Left ventricle myocardium inferior (tissue), 1 donor: ENCODE measurements around the gene SMS. TPM values are rescaled to one million over a fixed set of nuclear protein-coding genes. Genes with fewer than 3 reads are reported as not detected.
"Not testable (repeated sequence)": the region's sequence is repeated elsewhere in the genome, so short reads cannot be mapped to it uniquely, and the experiment has no call there.

ENCODE experiments used
- DNase-seq: peaks from one replicate; pipeline ENCODE4 v3.0.0-alpha.2; 2020
- H3K27ac ChIP-seq: fragments of 200-600 bp; replicated peaks from 2 replicates; pipeline ENCODE4 v1.8.0; 2021
- H3K27me3 ChIP-seq: fragments of 200-600 bp; 2 replicates; pipeline ENCODE4 v1.8.0; 2021; ENCODE audit warnings: low read depth
- H3K36me3 ChIP-seq: fragments of 200-600 bp; 2 replicates; pipeline ENCODE4 v1.8.0; 2021
- H3K4me1 ChIP-seq: fragments of 200-600 bp; 2 replicates; pipeline ENCODE4 v1.8.0; 2021
- H3K4me3 ChIP-seq: fragments of 200-600 bp; 2 replicates; pipeline ENCODE4 v1.8.0; 2021; ENCODE audit warnings: mild to moderate bottlenecking, moderate library complexity
- H3K9me3 ChIP-seq: fragments of 200-600 bp; replicated peaks from 2 replicates; pipeline ENCODE4 v1.8.0; 2021
- CTCF ChIP-seq: fragments of 200-600 bp; IDR thresholded peaks from 2 replicates; pipeline ENCODE4 v1.8.0; 2021; ENCODE audit warnings: antibody characterized with exemption, mild to moderate bottlenecking, borderline replicate concordance
- intact Hi-C: fragments of 100-400 bp; cut with micrococcal nuclease; formaldehyde crosslinking; loops from one replicate; pipeline ENCODE4 v1.11.0; 2022
- total RNA-seq: library from RNA; stranded (reverse); fragmentation: NEBNext Ultra II Directional; extraction: Animal tissue kit (Norgen Biotek cat#: 25700); gene quantifications from one replicate; pipeline ENCODE4 v1.2.1, GENCODE V29; 2021
- donor health status: DM: no; HTN: yes; CAD: no; lungs with severe emphysema.

The SMS gene
- total RNA-seq, 1 donor from 2014 or later, result 46.8 TPM

- Histone ChIP-seq H3K4me1 (peaks cover 46% of the 10 kb centered on the region), H3K27ac (no peak overlapping the region)
Observed at GRCh38 chrX:21949689-21950088, 9.2 kb downstream of the SMS start.

DNA sequence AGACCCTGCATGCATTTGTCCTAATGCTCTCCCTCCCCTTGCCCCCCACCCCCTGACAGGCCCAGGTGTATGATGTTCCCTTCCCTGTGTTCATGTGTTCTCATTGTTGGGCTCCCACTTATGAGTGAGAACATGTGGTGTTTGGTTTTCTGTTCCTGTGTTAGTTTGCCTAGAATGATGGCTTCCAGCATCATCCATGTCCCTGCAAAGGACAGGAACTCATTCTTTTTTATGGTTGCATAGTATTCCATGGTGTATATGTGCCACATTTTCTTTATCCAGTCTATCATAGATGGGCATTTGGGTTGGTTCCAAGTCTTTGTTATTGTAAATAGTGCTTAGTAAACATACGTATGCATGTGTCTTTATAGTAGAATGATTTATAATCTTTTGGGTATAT is 10.0 kb downstream of the SMS start:
- H3K4me1 ChIP-seq, result peaks cover 54% of the 10 kb centered on the region
- H3K4me3 ChIP-seq, intact Hi-C loops, H3K36me3 ChIP-seq, DNase-seq, H3K27me3 ChIP-seq, H3K9me3 ChIP-seq, H3K27ac ChIP-seq: not testable (repeated sequence)

More at GRCh38 chrX:21949689-21950088, 9.2 kb downstream of the SMS start:
- no peaks in the 10 kb centered on the region for H3K36me3 ChIP-seq
- intact Hi-C loops, result no loop called here
- H3K9me3 ChIP-seq, result no peaks in the 10 kb centered on the region
- H3K27me3 ChIP-seq, result no peaks in the 10 kb centered on the region
- no peak overlapping the region for H3K4me3 ChIP-seq
- TF ChIP-seq CTCF, result no peak
- DNase-seq, result no peak

- Histone ChIP-seq H3K4me1 (peaks cover 41% of the 10 kb centered on the region), H3K36me3 (no peaks in the 10 kb centered on the region), H3K9me3 (no peaks in the 10 kb centered on the region), H3K27me3 (no peaks in the 10 kb centered on the region), H3K27ac (no peak overlapping the region), H3K4me3 (no peak overlapping the region)
- no peak for TF ChIP-seq CTCF
- intact Hi-C loops, result no loop called here
- no peak for DNase-seq
Observed at GRCh38 chrX:21952624-21953023, 12.1 kb downstream of the SMS start.

DNA sequence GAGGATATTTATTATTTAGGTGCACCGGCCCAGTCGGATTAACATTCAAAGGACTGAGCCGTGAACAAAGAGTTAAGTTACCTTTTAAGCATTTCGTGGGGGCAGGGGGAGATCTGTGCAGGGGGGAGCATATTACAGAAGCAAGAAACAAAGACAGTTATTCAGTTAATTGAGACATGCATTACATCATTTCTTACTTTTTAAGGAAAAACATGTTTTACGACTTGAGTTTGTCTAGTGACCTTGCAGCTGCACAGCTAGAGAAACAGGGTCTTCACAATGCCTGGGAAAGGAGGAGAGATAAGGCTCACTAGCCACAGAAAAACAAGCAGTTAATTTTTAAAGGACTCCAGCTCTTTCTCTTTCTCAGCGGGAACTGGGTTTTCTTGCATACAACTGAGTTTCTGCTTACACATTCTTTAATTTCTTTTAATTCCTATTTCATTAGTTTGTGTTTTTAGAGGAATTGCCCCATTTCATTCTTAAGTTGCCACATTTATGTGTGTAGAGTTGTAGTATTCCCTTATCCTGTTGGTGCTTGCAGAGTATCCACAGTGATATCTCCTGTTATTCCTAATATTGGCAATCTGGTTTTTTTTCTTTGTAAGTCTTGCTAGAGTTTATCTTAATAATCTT is 12.8 kb downstream of the SMS start:
- H3K4me3 ChIP-seq, H3K27me3 ChIP-seq, intact Hi-C loops, H3K27ac ChIP-seq, H3K9me3 ChIP-seq, H3K36me3 ChIP-seq, DNase-seq: not testable (repeated sequence)
- H3K4me1 ChIP-seq, result peaks cover 34% of the 10 kb centered on the region

GRCh38 chrX:21955403-21956189 is 15.1 kb downstream of the SMS start:
- Histone ChIP-seq H3K4me3 (no peak overlapping the region), H3K4me1 (peaks cover 35% of the 10 kb centered on the region), H3K27ac (no peak overlapping the region), H3K36me3 (no peaks in the 10 kb centered on the region), H3K27me3 (no peaks in the 10 kb centered on the region), H3K9me3 (no peaks in the 10 kb centered on the region)
- intact Hi-C loops, result no loop called here
- TF ChIP-seq CTCF, result no peak
- no peak for DNase-seq

- no peak overlapping the region for H3K4me3 ChIP-seq
- no peaks in the 10 kb centered on the region for H3K36me3 ChIP-seq
- peaks cover 44% of the 10 kb centered on the region for H3K4me1 ChIP-seq
- intact Hi-C loops, result no loop called here
- H3K27ac ChIP-seq, result no peak overlapping the region
- TF ChIP-seq CTCF, result no peak
- DNase-seq, result no peak
- H3K9me3 ChIP-seq, result no peaks in the 10 kb centered on the region
- no peaks in the 10 kb centered on the region for H3K27me3 ChIP-seq
Observed at GRCh38 chrX:21956783-21957182, 16.3 kb downstream of the SMS start.
